Measurements from ENCODE around the gene TTC39C. TPM values are rescaled to one million over a fixed set of nuclear protein-coding genes. Genes with fewer than 3 reads are reported as not detected.
A peak's percentile ranks its signal among the peaks of the same experiment; 100 is the strongest.

The TTC39C gene
- total and polyA plus RNA-seq, 2 experiments from 2014 or later: 69.4 to 136 TPM

GRCh38 chr18:24115628-24116027, 101.1 kb downstream of the TTC39C start:
- peaks cover 12% of the 10 kb centered on the region for H3F3A ChIP-seq (replicated peaks; ENCODE audit: low read depth)
- no peak overlapping the region for H3K27ac Mint-ChIP-seq
- H3K4me3 Mint-ChIP-seq: no peak overlapping the region

More at GRCh38 chr18:24115628-24116027, 101.1 kb downstream of the TTC39C start:
- Histone ChIP-seq H3K27me3 (ENCODE audit: insufficient read depth) (no peaks in the 10 kb centered on the region), H3K36me3 (ENCODE audit: insufficient read depth) (peaks cover 40% of the 10 kb centered on the region), H3K79me2 (replicated peaks; ENCODE audit: insufficient read depth) (peaks cover 5% of the 10 kb centered on the region), H3K4me3 (no peak overlapping the region), H3K9me2 (ENCODE audit: insufficient read depth) (no peaks in the 10 kb centered on the region), H3K4me2 (no peak overlapping the region), H2AFZ (no peak overlapping the region), H4K20me1 (replicated peaks; ENCODE audit: insufficient read depth) (no peaks in the 10 kb centered on the region), H3K27ac (ENCODE audit: low read depth) (peak overlapping the region; percentile 59; the same call in 1 of the 2 replicates), H3K4me1 (ENCODE audit: insufficient read depth) (no peaks in the 10 kb centered on the region; the same call in 1 of the 2 replicates)
- Mint-ChIP-seq H3K27me3 (ENCODE audit: insufficient read depth, low read depth, poor library complexity) (peaks cover 1% of the 10 kb centered on the region), H3K9me3 (no peaks in the 10 kb centered on the region), H3K4me1 (peaks cover 6% of the 10 kb centered on the region; the same call in 2 of the 3 replicates), H3K36me3 (ENCODE audit: low read depth) (peaks cover 16% of the 10 kb centered on the region)
- ATAC-seq (no peak), DNase-seq (ENCODE audit: low spot score) (no peak)
- no peak for TF ChIP-seq CREB1 (CRISPR knock-in tag; IDR thresholded peaks at IDR 0.05; ENCODE audit: low read depth)
- no peak for TF ChIP-seq POLR2AphosphoS5 (IDR thresholded peaks at IDR 0.05; ENCODE audit: low read depth)
- no peak for TF ChIP-seq REST (IDR thresholded peaks at IDR 0.05; ENCODE audit: unreplicated experiment)
- no peak for TF ChIP-seq ZNF114 (CRISPR knock-in tag; IDR thresholded peaks at IDR 0.05)
- no peak for TF ChIP-seq ZNF462 (CRISPR knock-in tag; IDR thresholded peaks at IDR 0.05)
- no peak for TF ChIP-seq ETS1 (IDR thresholded peaks at IDR 0.05)
- no peak for TF ChIP-seq STAT1 (IDR thresholded peaks at IDR 0.05; ENCODE audit: unreplicated experiment)

All from GM23338 (cell line).